Esophagus (tissue), 2 donors: ENCODE results near the gene FEN1. TPM values are rescaled to one million over a fixed set of nuclear protein-coding genes. Genes with fewer than 3 reads are reported as not detected.

Source experiments
- H3K27ac ChIP-seq, 2 donors: one replicate each; pipeline ENCODE4 v1.5.1; 2013; ENCODE audit warnings: low read depth in 2 of 2, mild to moderate bottlenecking in 2 of 2, inconsistent platforms in 1 of 2, low read length in 1 of 2, moderate library complexity in 1 of 2
- H3K27me3 ChIP-seq, 2 donors: one replicate each; pipeline ENCODE4 v1.6.1; 2013; ENCODE audit warnings: low read length in 2 of 2, control low read depth in 1 of 2, mild to moderate bottlenecking in 1 of 2; ENCODE audit not compliant: insufficient read depth in 2 of 2, control insufficient read depth in 1 of 2
- H3K36me3 ChIP-seq, 2 donors: one replicate each; pipeline ENCODE4 v1.6.1; 2013; ENCODE audit warnings: low read length in 1 of 2; ENCODE audit not compliant: control insufficient read depth in 2 of 2, insufficient read depth in 2 of 2
- H3K4me1 ChIP-seq, 2 donors: one replicate each; pipeline ENCODE4 v1.6.1; 2013; ENCODE audit warnings: low read length in 1 of 2; ENCODE audit not compliant: control insufficient read depth in 2 of 2, insufficient read depth in 2 of 2
- H3K4me3 ChIP-seq, 2 donors: one replicate each; pipeline ENCODE4 v1.5.1; 2013; ENCODE audit warnings: low read length in 2 of 2, mild to moderate bottlenecking in 2 of 2, low read depth in 1 of 2, moderate library complexity in 1 of 2
- H3K9me3 ChIP-seq, 2 donors: one replicate each; pipeline ENCODE4 v1.6.1; 2013; ENCODE audit warnings: mild to moderate bottlenecking in 2 of 2, low read depth in 1 of 2, low read length in 1 of 2, moderate library complexity in 1 of 2; ENCODE audit not compliant: control insufficient read depth in 2 of 2, insufficient read depth in 1 of 2
- WGBS, 2 donors: extraction: QIAGEN DNeasy Blood & Tissue Kit; methylation state at CpG; one replicate each; pipeline ENCODE4 v1.1.7; 2013; 5-methylcytosine and 5-hydroxymethylcytosine counted together
- polyA plus RNA-seq, 2 donors: library from polyadenylated mRNA; stranded (reverse); fragments of 200-250 nt; gene quantifications; one replicate each; pipeline ENCODE4 v1.2.3, GENCODE V29; 2013
- donor health status: healthy with polysubstance abuse.
- donor health status: Bipolar disorder and iron deficiency.

FEN1 gene
- polyA plus RNA-seq, 2 donors = 8.1 to 19.6 TPM

DNA sequence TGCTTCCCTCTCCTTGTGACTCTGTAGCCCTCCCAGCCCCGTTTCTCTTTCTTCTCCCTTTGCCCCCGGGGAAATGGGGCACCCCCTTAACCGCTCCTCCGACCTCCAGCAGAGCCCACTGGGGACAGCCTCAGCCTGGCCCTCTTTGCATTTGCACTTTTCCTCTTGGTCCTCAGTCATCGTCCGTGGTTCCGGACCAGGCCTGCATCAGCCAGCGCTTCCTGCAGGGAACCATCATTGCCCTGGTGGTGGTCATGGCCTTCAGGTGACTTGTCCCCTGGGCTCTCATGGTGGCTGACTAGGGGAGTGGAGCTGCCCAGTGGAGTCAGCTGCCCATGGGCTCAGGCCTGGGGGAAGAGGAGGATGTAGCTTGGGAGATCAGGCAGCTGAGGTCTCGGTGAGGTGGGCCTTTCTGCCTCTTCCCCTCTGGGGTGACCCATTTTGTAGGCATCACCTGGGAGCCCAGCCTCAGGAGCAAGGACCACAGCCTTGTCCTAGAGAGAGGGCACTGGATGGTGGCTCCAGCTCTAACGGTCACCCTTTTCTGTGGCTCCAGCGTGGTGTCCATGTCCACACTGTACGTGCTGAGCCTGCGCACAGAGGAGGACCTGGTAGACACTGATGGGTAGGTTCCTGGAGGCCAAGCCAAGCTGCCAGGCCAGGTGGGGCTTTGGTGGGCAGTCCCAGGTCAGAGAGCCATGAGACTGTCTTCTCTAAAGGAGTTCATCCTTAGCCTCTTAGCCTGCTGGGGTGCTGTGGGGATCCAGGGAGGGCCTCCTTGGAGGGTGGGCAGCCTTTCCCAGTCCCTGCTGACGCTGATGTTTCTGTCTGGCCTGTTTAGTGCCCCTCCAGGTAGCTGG is 12.8 kb upstream of the FEN1 start:
- H3K36me3 ChIP-seq = peaks cover 5 to 10% of the 10 kb centered on the region in 2 donors
- H3K9me3 ChIP-seq = no peaks in the 10 kb centered on the region
- H3K27me3 ChIP-seq = no peaks in the 10 kb centered on the region
- H3K27ac ChIP-seq = no peak overlapping the region
- peaks cover 0 to 8% of the 10 kb centered on the region in 2 donors for H3K4me1 ChIP-seq
- no peak overlapping the region for H3K4me3 ChIP-seq
- WGBS, 2 donors = 84 to 86% methylated on average over 14 of the region's 14 CpGs

DNA sequence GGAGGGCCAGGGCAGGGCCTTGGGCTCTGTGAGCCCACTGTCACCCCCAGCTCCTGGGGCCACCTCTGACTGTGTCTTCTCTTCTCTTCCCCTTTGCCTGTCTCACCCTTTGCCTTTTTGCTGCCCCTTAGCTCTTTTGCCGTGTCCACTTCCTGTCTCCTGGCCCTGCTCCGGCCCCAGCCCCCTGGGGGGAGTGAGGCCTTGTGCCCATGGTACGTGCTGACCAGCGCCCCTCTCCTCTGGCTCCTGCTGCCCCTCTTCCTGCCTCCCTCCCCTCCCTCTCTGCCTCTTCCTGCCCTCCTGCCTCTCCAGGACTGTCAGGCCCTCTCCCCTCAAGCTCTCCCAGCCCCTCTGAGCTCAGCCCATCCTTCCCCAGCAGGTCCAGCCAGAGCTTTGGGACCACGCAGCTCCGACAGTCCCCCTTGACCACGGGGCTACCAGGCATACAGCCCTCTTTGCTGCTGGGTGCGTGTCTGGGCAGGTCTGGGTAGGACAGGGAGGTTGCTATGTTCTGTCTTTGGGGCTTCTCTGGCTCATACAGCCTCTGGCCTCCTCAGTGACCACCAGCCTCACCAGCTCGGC is 12.0 kb upstream of the FEN1 start:
- peaks cover 0 to 9% of the 10 kb centered on the region in 2 donors for H3K4me1 ChIP-seq

DNA sequence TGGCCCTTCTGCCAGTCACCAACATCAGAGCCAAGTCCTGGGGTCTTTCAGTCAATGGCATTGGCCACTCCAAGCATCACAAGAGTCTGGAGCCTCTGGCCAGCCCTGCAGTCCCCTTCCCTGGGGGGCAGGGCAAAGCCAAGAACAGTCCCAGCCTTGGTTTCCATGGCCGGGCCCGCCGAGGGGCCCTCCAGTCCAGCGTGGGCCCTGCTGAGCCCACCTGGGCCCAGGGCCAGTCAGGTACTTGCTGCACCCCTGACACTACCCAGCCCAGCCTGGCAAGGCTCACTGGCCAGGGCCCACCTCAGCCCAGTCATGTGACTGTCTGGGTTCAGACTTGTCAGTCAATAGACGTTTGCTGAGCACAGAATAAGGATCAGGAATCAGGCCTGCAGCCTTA is 11.1 kb upstream of the FEN1 start:
- Histone ChIP-seq H3K4me1 (peaks cover 0 to 8% of the 10 kb centered on the region in 2 donors), H3K27ac (no peak overlapping the region), H3K4me3 (no peak overlapping the region), H3K27me3 (no peaks in the 10 kb centered on the region), H3K9me3 (no peaks in the 10 kb centered on the region), H3K36me3 (peaks cover 5 to 24% of the 10 kb centered on the region in 2 donors)
- WGBS, 2 donors = 77 to 82% methylated on average over 5 of the region's 5 CpGs

More for the DNA sequence above, 12.0 kb upstream of the FEN1 start:
- Histone ChIP-seq H3K4me3 (no peak overlapping the region), H3K36me3 (peaks cover 5 to 14% of the 10 kb centered on the region in 2 donors), H3K27me3 (no peaks in the 10 kb centered on the region), H3K9me3 (no peaks in the 10 kb centered on the region), H3K27ac (no peak overlapping the region)
- WGBS, 2 donors = 67 to 83% methylated on average over 7 to 9 of the region's 9 CpGs

DNA sequence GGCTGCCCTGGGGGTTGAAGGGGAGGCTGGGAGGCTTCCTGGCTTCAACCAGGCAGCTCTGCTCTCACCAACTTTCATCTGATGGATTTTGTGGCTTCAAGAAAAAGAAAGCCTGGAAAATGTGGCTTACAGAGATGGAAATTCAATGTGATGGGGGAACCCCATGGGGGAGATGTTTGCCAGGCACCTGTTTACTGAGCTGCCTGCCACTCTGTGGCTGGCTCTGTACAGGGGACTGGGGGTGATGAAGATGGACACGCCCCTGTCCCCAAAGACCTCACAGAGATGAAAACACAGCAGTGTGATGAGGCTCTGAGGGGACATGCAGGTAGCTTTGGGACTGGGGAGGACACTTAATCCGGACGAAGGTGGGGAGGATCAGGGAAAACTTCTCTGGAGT is 10.4 kb upstream of the FEN1 start:
- Histone ChIP-seq H3K27me3 (no peaks in the 10 kb centered on the region), H3K4me1 (peaks cover 0 to 5% of the 10 kb centered on the region in 2 donors), H3K27ac (no peak overlapping the region), H3K4me3 (no peak overlapping the region), H3K9me3 (no peaks in the 10 kb centered on the region), H3K36me3 (peaks cover 5 to 30% of the 10 kb centered on the region in 2 donors)
- 91 to 95% methylated on average over 3 of the region's 3 CpGs for WGBS, 2 donors

DNA sequence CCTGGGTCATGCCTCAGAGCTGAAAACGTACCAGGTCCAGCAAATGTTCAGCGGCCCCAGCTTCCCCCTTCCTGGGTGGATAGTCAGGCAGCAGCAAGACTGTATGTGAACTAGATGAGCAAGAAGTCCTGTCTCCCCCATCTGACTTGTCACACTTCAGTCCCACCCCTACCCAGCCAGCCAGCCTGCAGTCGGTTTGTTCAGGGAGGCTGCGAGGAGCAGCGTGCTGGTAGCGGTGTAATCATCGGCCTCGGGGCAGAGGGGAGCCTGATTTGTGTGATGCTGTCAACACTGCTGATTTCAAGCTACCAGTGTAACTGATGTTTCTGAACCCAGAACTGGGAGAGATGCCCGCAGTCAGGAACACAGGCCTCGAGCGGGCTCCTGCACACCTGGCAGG is 9.9 kb upstream of the FEN1 start:
- WGBS, 2 donors = 81 to 86% methylated on average over 11 of the region's 11 CpGs

DNA sequence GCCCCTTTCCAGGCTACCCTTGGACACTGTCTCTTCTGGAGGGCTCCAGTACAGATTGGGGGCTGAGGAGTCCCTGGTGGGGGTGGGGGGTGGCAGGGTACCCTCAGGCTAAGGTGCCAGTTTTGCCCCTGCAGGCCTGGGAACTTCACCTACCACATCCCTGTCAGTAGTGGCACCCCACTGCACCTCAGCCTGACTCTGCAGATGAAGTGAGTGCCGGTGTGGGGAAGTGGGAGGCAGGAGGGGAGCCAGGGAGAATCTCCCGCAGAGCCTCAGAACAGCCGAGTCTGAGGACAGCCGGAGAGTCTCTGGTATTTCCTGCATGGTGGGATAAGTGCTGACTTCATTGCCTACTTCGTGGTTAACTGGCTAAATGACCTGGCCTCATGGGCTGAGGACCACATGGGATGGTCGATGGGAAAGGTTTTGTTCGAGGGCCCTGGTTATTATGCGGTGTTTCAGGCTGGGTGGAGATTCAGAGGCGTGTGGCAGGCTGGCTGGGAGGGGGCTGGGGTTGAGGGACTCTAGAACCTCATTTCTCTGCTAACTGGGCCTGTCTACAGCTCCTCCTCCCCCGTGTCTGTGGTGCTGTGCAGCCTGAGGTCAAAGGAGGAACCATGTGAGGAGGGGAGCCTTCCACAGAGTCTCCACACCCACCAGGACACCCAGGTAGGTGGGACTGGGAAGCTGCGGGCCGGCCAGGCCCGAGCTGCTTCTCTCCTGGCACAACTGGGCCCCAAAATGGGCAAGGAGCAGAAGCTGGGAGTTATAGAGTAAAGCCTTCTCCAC is 8.8 kb upstream of the FEN1 start:
- Histone ChIP-seq H3K36me3 (peaks cover 5 to 41% of the 10 kb centered on the region in 2 donors), H3K27me3 (no peaks in the 10 kb centered on the region), H3K4me3 (no peak overlapping the region), H3K4me1 (peaks cover 0 to 2% of the 10 kb centered on the region in 2 donors), H3K27ac (no peak overlapping the region), H3K9me3 (no peaks in the 10 kb centered on the region)
- WGBS, 2 donors = 69 to 72% methylated on average over 13 of the region's 13 CpGs

More for the DNA sequence above, 9.9 kb upstream of the FEN1 start:
- H3K36me3 ChIP-seq = peaks cover 5 to 36% of the 10 kb centered on the region in 2 donors
- peaks cover 0 to 2% of the 10 kb centered on the region in 2 donors for H3K4me1 ChIP-seq
- no peak overlapping the region for H3K27ac ChIP-seq
- no peaks in the 10 kb centered on the region for H3K27me3 ChIP-seq
- H3K4me3 ChIP-seq = no peak overlapping the region
- H3K9me3 ChIP-seq = no peaks in the 10 kb centered on the region

DNA sequence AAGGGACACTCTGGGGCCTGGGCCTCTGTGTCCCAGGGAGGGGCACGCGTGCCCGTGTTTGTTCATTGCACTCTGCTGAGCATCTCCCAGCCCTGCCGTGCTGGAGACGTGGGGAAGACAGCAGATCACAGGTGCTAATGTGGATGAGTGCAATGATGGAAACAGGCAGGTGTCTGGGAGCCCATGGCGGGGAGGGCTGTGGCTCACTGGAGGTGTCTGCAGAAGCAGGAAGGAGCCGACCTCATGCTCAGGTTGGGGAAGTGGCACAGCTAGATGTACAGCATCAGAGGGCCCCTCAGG is 8.3 kb upstream of the FEN1 start:
- Histone ChIP-seq H3K4me3 (no peak overlapping the region), H3K36me3 (peaks cover 7 to 45% of the 10 kb centered on the region in 2 donors), H3K27ac (no peak overlapping the region), H3K4me1 (peaks cover 0 to 2% of the 10 kb centered on the region in 2 donors), H3K27me3 (no peaks in the 10 kb centered on the region), H3K9me3 (no peaks in the 10 kb centered on the region)
- 77 to 84% methylated on average over 7 of the region's 7 CpGs for WGBS, 2 donors

DNA sequence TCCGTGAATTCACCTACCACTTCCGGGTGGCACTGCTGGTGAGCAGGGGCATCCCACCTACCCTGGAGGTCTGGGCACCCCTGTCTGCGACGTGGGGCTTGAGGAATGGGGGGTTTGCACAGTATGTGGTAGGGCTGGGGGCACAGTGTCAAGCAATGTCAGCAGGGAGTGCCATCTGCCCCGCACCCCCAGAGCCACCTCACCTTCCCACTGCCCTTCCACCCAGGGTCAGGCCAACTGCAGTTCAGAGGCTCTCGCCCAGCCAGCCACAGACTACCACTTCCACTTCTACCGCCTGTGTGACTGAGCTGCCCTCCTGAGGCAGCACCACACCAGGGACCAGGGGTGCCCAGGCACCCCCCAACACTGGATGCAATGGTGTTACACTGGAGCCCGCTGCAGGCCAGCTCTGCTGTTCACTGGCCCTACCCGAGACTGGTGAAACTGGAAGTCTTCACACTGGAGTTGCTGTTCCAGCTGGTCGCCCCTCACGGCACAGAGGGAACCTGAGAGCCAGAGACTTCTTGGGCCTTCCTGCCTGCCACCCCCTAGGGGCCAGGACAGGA is 6.8 kb upstream of the FEN1 start:
- Histone ChIP-seq H3K27me3 (no peaks in the 10 kb centered on the region), H3K36me3 (peaks cover 15 to 54% of the 10 kb centered on the region in 2 donors), H3K9me3 (no peaks in the 10 kb centered on the region), H3K27ac (no peak overlapping the region), H3K4me1 (peaks cover 0 to 2% of the 10 kb centered on the region in 2 donors), H3K4me3 (no peak overlapping the region)
- 87 to 88% methylated on average over 11 of the region's 11 CpGs for WGBS, 2 donors

DNA sequence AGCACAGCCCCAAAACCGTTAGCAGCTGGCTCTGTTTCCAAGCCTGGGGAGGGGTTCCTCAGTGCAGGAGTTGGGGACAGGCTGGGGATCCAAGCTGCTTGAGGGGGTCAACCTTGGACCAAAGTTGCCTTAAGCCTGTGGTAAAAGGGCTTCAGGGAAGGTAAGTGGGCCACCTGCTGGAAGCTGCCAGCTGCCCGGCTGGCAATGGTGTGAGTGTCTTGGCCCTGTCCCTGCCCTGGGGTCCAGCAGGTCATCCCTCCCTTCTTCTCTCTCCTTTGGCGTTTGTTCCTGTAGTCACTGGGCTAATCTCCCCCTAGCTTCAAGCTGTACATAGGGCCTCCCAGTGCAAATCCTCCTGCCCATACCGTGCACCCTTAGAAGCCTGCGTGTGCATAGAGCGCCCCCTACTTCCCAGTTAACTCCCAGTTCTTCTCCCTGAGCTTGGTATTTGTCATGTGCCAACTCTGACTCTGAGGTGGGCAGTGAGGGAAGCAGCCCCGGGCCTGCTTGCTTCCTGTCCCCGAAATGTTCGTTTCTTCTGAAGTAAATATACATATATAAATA is 4.7 kb upstream of the FEN1 start:
- Histone ChIP-seq H3K27ac (no peak overlapping the region), H3K4me1 (peaks cover 0 to 2% of the 10 kb centered on the region in 2 donors), H3K4me3 (no peak overlapping the region), H3K9me3 (no peaks in the 10 kb centered on the region), H3K36me3 (peaks cover 14 to 53% of the 10 kb centered on the region in 2 donors), H3K27me3 (no peaks in the 10 kb centered on the region)
- 49 to 61% methylated on average over 9 of the region's 9 CpGs for WGBS, 2 donors
